ENCODE data around the gene LRBA. TPM values are rescaled to one million over a fixed set of nuclear protein-coding genes. Genes with fewer than 3 reads are reported as not detected.

The LRBA gene
- total and polyA plus RNA-seq, 2 of the 4 experiments (the other 2 are of a cell fraction) = 10.2 to 51.6 TPM

DNA sequence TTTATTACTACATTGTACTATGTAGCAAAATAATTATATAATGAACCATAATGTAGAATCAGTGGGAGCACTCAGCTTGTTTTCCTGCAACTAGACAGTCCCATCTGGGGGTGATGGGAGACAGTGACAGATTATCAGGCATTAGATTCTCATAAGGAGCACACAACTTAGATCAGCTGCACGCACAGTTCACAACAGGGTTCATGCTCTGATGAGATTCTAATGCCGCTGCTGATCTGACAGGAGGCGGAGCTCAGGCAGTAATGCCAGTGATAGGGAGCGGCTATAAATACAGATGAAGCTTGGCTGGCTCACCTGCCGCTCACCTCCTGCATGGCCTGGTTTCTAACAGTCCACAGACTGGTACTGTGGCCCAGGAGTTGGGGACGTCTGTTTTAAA, 233.9 kb downstream of the LRBA start:
- Histone ChIP-seq H3K36me3 (ENCODE audit: control insufficient read depth, insufficient read depth, low read length) (no peaks in the 10 kb centered on the region), H2AK5ac (ENCODE audit: low read depth, low read length) (no peak overlapping the region), H3K79me1 (ENCODE audit: low read depth in 1 of 2, low read length in 2 of 2) (no peaks in the 10 kb centered on the region), H2BK20ac (ENCODE audit: low read depth, low read length) (no peak overlapping the region), H3K4me3 (ENCODE audit: insufficient read depth, low read depth, low read length) (no peak overlapping the region), H4K8ac (ENCODE audit: low read depth in 2 of 2, low read length in 2 of 2) (no peak overlapping the region), H3K4me2 (ENCODE audit: low read depth, low read length) (no peak overlapping the region), H3K9me3 (ENCODE audit: control insufficient read depth, insufficient read depth, low read length) (no peaks in the 10 kb centered on the region), H2BK5ac (ENCODE audit: low read depth, low read length, poor library complexity, severe bottlenecking) (no peak overlapping the region), H3K18ac (ENCODE audit: low read depth, low read length) (no peak overlapping the region), H2BK120ac (ENCODE audit: low read depth, low read length) (no peak overlapping the region), H4K20me1 (ENCODE audit: insufficient read depth, low read length) (no peaks in the 10 kb centered on the region), H3K27me3 (ENCODE audit: control insufficient read depth, insufficient read depth, low read length) (no peaks in the 10 kb centered on the region), H2AK9ac (replicated peaks; ENCODE audit: low read depth, low read length, poor library complexity) (no peak overlapping the region), H3K27ac (ENCODE audit: insufficient read depth, low read length) (no peak overlapping the region), H3K9me1 (ENCODE audit: insufficient read depth, low read length) (no peaks in the 10 kb centered on the region; the same call in 1 of the 2 replicates), H4K91ac (ENCODE audit: insufficient read depth, low read depth, low read length) (no peak overlapping the region), H2BK15ac (ENCODE audit: low read depth, low read length) (no peak overlapping the region), H4K5ac (ENCODE audit: low read depth, low read length) (no peak overlapping the region), H3K4ac (ENCODE audit: low read depth, low read length) (no peak overlapping the region), H3K23ac (ENCODE audit: low read depth, low read length) (no peak overlapping the region), H3K14ac (replicated peaks; ENCODE audit: low read depth, low read length) (no peak overlapping the region), H3K4me1 (ENCODE audit: control insufficient read depth, insufficient read depth, low read length) (no peaks in the 10 kb centered on the region), H3K9ac (ENCODE audit: low read depth, low read length) (no peak overlapping the region), H2AFZ (replicated peaks; ENCODE audit: low read length, poor library complexity) (no peak overlapping the region), H3K56ac (ENCODE audit: extremely low read depth, insufficient read depth, low read length) (no peak overlapping the region)
- ATAC-seq (ENCODE audit: low read depth) (no peak), DNase-seq (no peak)
- ChIA-PET POLR2A (ENCODE audit: unreplicated experiment) (no interaction called here), CTCF (no interaction called here)
- TF ChIP-seq, protein P1, sequence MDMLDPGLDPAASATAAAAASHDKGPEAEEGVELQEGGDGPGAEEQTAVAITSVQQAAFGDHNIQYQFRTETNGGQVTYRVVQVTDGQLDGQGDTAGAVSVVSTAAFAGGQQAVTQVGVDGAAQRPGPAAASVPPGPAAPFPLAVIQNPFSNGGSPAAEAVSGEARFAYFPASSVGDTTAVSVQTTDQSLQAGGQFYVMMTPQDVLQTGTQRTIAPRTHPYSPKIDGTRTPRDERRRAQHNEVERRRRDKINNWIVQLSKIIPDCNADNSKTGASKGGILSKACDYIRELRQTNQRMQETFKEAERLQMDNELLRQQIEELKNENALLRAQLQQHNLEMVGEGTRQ (IDR thresholded peaks at IDR 0.05; ENCODE audit: low read depth, low read length) = no peak
- TF ChIP-seq NFE2L2 (IDR thresholded peaks at IDR 0.05; ENCODE audit: low read depth, low read length) (no peak), MXI1 (IDR thresholded peaks at IDR 0.05; ENCODE audit: borderline replicate concordance, low read depth, low read length) (no peak), RFX5 (IDR thresholded peaks at IDR 0.05; ENCODE audit: low read depth, low read length) (no peak), MAFK (IDR thresholded peaks at IDR 0.05; ENCODE audit: low read depth, low read length) (no peak), BHLHE40 (IDR thresholded peaks at IDR 0.05; ENCODE audit: low read depth, low read length) (no peak), CEBPB (IDR thresholded peaks at IDR 0.05; ENCODE audit: low read depth, low read length) (no peak), RCOR1 (IDR thresholded peaks at IDR 0.05; ENCODE audit: insufficient replicate concordance, low read length) (no peak), FOS (IDR thresholded peaks at IDR 0.05; ENCODE audit: low read depth, low read length) (no peak), CHD1 (IDR thresholded peaks at IDR 0.05; ENCODE audit: low read depth, low read length) (no peak), POLR2A (IDR thresholded peaks at IDR 0.05; ENCODE audit: low read depth, low read length) (no peak), MAZ (IDR thresholded peaks at IDR 0.05; ENCODE audit: borderline replicate concordance, low read depth, low read length) (no peak), RAD21 (IDR thresholded peaks at IDR 0.05; ENCODE audit: low read length) (no peak), SMC3 (IDR thresholded peaks at IDR 0.05; ENCODE audit: low read depth, low read length) (no peak)
- TF ChIP-seq, protein P2, sequence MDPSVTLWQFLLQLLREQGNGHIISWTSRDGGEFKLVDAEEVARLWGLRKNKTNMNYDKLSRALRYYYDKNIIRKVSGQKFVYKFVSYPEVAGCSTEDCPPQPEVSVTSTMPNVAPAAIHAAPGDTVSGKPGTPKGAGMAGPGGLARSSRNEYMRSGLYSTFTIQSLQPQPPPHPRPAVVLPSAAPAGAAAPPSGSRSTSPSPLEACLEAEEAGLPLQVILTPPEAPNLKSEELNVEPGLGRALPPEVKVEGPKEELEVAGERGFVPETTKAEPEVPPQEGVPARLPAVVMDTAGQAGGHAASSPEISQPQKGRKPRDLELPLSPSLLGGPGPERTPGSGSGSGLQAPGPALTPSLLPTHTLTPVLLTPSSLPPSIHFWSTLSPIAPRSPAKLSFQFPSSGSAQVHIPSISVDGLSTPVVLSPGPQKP (IDR thresholded peaks at IDR 0.05; ENCODE audit: borderline replicate concordance, low read depth, low read length) = no peak
- TF ChIP-seq, protein P3, sequence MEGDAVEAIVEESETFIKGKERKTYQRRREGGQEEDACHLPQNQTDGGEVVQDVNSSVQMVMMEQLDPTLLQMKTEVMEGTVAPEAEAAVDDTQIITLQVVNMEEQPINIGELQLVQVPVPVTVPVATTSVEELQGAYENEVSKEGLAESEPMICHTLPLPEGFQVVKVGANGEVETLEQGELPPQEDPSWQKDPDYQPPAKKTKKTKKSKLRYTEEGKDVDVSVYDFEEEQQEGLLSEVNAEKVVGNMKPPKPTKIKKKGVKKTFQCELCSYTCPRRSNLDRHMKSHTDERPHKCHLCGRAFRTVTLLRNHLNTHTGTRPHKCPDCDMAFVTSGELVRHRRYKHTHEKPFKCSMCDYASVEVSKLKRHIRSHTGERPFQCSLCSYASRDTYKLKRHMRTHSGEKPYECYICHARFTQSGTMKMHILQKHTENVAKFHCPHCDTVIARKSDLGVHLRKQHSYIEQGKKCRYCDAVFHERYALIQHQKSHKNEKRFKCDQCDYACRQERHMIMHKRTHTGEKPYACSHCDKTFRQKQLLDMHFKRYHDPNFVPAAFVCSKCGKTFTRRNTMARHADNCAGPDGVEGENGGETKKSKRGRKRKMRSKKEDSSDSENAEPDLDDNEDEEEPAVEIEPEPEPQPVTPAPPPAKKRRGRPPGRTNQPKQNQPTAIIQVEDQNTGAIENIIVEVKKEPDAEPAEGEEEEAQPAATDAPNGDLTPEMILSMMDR (conservative IDR thresholded peaks at IDR 0.05; ENCODE audit: low read depth, low read length) = no peak
- no TSS peak for BruUV-seq (replicated peaks)
- intact Hi-C loops (cut with micrococcal nuclease) = no loop called here
- in situ Hi-C loops (cut with MboI; ENCODE audit: low sequenced_read_pairs) = no loop called here
- dilution Hi-C loops (cut with HindIII; ENCODE audit: low sequenced_read_pairs, unreplicated experiment) = no loop called here
- WGBS, 2 experiments (ENCODE audit: extremely low coverage in 2 of 2, insufficient read length in 1 of 2) = 60% methylated on average over 2 of the region's 6 CpGs; no CpG with 5 or more reads in 1 of the 2 experiments
